ENCODE results near the gene HNRNPF. TPM values are rescaled to one million over a fixed set of nuclear protein-coding genes. Genes with fewer than 3 reads are reported as not detected.
"Not testable (repeated sequence)": the region's sequence is repeated elsewhere in the genome, so short reads cannot be mapped to it uniquely, and the experiment has no call there.

HNRNPF gene
- total RNA-seq, 1 donor from 2014 or later, result 302 TPM

GRCh38 chr10:43350156-43350555 is 58.8 kb downstream of the HNRNPF start:
- no peak for DNase-seq (ENCODE audit: low read depth)

GRCh38 chr10:43348511-43349312 is 60.3 kb downstream of the HNRNPF start:
- DNase-seq (ENCODE audit: low read depth), result peak; percentile 71

GRCh38 chr10:43347997-43348396 is 61.0 kb downstream of the HNRNPF start:
- DNase-seq (ENCODE audit: low read depth), result no peak

DNA sequence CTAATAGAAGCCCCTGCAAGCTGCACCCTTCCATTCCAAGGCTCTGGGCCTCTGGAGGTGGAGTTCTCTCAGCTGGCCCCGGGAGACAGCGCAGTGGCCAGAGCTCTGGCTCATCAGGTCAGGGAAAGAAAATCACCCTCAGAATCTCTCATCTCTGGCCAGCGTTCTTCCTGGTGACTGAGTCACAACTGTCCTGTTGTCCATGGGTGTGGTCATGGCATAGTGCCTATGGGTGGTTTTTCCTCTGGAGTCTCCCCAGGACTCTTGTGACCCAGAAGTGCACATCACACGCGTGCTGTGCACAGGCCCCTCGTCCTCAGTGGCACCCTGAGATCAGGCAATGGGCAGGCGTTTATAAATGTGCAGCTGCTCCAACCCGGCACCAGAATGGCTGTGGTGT is 64.9 kb downstream of the HNRNPF start:
- no peak for DNase-seq (ENCODE audit: low read depth)

DNA sequence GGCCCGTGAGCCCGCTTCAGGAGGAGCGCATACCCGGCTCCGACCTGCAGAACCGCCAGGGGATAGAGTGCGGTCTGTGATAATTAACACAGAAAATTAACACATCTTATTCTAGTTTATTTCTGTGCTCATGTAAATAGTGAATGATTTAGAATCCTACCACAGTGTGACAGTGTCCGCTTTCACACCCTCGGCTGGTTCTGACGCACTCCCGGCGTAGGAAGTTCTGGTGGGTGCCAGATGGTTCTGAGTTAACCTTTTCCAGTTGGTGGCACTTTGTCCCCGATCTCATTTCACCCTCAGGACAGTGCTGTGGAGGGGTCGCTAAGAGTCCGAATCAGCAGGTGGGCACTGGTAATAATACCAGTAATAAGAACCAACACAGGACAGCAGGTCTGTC is 65.9 kb downstream of the HNRNPF start:
- DNase-seq (ENCODE audit: low read depth), result no peak

GRCh38 chr10:43342279-43343125 is 66.5 kb downstream of the HNRNPF start:
- no peak for DNase-seq (ENCODE audit: low read depth)

- no peak for DNase-seq (ENCODE audit: low read depth)
Measured at GRCh38 chr10:43341450-43341849, 67.5 kb downstream of the HNRNPF start.

DNA sequence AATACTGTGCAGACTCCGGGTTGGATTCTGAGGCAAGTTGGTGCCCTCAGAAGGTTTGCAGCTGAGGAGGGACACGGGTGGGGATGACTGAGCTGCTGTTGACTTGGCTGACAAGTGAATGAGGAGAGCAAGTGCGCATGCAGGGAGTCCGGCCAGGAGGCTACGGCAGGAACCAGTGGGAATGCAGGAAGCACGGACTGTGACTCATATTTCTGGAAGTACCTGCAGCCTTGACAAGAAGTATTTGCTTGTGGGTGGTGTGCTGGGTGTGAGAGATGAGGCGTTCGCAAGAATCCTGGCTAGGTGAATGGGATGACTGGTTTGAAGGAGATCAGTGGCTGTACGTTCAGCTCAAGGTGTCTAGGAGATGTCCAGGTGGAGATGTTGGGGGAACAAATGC is 68.4 kb downstream of the HNRNPF start:
- DNase-seq (ENCODE audit: low read depth), result peak; percentile 93

- no peak for DNase-seq (ENCODE audit: low read depth)
Measured at GRCh38 chr10:43340101-43340500, 68.9 kb downstream of the HNRNPF start.

GRCh38 chr10:43339136-43339535 is 69.8 kb downstream of the HNRNPF start:
- no peak for DNase-seq (ENCODE audit: low read depth)

GRCh38 chr10:43338117-43338516 is 70.9 kb downstream of the HNRNPF start:
- DNase-seq (ENCODE audit: low read depth), result no peak

DNA sequence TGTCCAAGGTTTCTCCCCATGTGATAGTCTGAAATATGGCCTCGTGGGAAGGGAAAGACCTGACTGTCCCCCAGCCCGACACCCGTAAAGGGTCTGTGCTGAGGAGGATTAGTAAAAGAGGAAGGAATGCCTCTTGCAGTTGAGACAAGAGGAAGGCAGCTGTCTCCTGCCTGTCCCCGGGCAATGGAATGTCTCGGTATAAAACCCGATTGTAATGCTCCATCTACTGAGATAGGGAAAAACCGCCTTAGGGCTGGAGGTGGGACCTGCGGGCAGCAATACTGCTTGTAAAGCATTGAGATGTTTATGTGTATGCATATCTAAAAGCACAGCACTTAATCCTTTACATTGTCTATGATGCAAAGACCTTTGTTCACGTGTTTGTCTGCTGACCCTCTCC is 71.5 kb downstream of the HNRNPF start:
- not testable (repeated sequence) for DNase-seq (ENCODE audit: low read depth)

DNA sequence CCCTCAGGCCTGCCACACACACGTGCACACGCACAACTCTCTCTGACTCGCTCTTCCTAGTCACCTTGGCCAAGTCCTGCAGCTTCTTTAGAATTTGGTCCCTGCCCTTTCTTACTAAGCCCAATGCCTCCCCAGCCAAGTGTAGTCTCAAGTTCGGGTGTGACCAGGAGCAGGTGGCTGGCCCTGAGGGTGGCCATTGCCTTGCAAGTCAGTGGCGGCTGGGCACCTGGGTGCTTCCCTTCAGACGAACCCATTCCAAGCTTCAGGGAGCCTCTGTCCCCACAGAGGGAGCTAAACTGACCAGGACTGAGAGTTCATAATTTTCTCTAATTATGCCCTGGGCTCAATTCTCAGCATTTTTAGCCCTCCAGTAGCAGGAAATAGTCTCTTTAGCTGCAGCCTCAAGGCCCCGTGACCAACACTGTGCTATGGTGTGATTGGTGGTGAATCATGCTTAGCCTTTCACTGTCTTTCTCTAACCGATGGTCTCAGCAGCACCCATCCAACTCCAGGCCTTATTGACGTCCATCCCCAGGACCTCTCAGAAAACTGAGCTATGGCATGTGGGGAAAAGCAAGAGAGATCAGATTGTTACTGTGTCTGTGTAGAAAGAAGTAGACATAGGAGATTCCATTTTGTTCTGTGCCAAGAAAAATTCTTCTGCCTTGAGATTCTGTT is 72.2 kb downstream of the HNRNPF start:
- DNase-seq (ENCODE audit: low read depth), result peak; percentile 87

DNA sequence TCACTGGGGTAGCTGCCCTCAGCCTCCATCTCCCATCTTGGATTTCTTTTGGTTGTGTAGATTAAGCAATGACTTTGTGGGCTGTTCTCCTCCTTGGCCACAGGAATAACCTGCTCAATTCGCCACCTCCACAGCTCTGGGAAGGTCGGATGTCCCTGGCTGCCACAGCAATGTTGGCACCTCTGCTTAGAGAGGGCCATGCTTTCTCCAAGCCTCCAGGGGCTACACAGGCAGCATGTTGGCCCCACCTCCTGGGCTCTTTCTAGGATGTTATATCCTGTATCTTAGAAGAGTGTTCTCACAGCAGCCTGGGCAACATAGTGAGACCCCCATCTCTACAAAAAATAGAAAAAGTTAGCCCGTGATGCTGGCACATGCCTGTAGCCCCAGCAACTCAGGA is 72.9 kb downstream of the HNRNPF start:
- DNase-seq (ENCODE audit: low read depth), result no peak

Other genes with a start within 250 kb of the HNRNPF start
- under 0.01 and 2.0 TPM in 2 replicates for gene RASGEF1A, start 142.1 kb downstream of the HNRNPF start, total RNA-seq
- gene FXYD4, start 37.5 kb downstream of the HNRNPF start, total RNA-seq, result not detected in 2 replicates
- 4.2 and 8.3 TPM in 2 replicates for gene ZNF487, start 27.9 kb upstream of the HNRNPF start, total RNA-seq
- 3.8 and 11.3 TPM in 2 replicates for gene ZNF239, start 165.4 kb upstream of the HNRNPF start, total RNA-seq
- gene ZNF485, start 197.3 kb upstream of the HNRNPF start, total RNA-seq, result 3.3 and 5.2 TPM in 2 replicates
- gene ZNF32, start 239.7 kb upstream of the HNRNPF start, total RNA-seq, result 28.7 and 37.4 TPM in 2 replicates

All from renal cortical epithelial cell (primary cell).